Skin of body (tissue), 2 donors: ENCODE data around the gene FGGY. TPM values are rescaled to one million over a fixed set of nuclear protein-coding genes. Genes with fewer than 3 reads are reported as not detected.
A peak's percentile ranks its signal among the peaks of the same experiment; 100 is the strongest.
"Not testable (repeated sequence)": the region's sequence is repeated elsewhere in the genome, so short reads cannot be mapped to it uniquely, and the experiment has no call there.

Experiments used
- DNase-seq: peaks from one replicate; lab custom pipeline; 2025; lab: John Stamatoyannopoulos, UW
- total RNA-seq: library from RNA; depleted of rRNA; stranded (reverse); fragments of >200 nt; gene quantifications from one replicate; pipeline ENCODE4 v1.2.3, GENCODE V29; 2014

The FGGY gene
- total RNA-seq, 1 donor from 2014 or later = 24.9 TPM

DNA sequence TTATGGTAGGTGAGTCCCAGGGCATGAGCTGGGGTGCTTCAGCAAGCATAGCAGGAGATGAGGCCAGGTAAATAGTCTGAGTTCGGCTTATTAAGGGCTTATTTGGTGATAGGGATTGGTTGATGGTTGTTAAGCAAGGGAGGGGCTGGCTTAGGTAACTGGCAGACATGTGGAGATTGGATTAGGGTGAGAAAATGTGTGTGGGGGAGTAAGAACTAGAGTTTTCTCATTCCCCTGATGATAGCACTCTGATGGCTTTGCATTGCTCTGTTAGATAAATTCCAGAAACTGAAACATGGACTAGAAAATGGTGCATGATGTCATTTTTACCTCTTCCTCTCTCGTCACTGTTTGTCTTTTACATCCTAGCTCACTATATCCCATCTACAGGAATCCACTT lies 53.6 kb downstream of the FGGY start:
- no peak for DNase-seq

DNA sequence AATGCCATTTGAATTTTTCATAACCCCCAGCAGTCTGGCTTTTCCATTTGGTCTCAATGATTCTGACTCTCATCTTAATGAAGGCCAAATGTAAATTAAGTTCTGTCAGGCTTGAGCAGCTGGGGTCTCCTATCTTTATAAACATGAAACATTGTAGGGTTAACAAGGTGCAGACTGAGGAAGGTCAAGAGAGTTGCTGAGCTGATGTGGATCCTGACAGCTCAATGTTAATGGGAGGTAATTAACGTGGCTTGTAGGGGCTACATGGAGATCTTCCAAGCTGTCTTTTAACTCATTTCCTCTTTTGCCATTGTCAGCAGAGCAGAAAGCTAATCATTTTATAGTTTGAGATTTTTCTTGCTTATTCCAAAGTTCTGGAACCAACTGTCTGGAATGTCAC lies 55.2 kb downstream of the FGGY start:
- DNase-seq = no peak

DNA sequence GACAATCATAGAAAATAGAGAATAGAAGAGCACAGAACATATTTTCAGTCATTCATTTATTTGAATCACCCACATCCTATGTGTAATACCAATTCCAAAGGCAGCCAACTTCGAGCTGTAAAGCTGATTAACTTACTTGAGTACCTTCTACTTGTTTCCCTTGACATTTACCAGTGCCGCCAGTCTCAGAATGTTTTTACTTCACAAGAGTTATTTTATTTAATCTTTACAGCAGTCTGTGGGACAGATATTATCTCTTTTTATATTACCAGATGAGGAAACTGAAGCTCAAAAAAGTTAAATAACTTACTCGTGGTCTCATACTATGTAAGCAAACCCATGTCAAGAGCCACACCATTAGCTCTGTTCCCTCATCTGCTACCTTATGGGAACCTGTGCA lies 56.6 kb downstream of the FGGY start:
- DNase-seq = no peak

DNA sequence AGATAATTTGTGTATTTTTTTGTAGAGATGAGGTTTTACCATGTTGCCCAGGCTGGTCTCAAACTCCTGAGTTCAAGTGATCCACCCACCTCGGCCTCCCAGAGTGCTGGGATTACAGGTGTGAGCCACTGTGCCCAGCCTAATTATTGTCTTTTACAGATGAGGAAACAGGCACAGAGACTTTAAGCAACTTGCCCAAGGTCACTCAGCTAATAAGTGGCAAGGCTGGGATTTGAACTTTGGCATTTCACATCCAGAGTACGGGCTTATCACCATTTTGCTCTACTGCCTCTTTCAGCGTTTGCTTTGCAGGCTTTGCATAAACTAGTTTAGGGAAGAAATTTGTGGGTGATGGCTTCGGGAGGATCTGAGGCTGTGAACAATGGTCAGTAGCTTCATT lies 57.3 kb downstream of the FGGY start:
- not testable (repeated sequence) for DNase-seq

DNA sequence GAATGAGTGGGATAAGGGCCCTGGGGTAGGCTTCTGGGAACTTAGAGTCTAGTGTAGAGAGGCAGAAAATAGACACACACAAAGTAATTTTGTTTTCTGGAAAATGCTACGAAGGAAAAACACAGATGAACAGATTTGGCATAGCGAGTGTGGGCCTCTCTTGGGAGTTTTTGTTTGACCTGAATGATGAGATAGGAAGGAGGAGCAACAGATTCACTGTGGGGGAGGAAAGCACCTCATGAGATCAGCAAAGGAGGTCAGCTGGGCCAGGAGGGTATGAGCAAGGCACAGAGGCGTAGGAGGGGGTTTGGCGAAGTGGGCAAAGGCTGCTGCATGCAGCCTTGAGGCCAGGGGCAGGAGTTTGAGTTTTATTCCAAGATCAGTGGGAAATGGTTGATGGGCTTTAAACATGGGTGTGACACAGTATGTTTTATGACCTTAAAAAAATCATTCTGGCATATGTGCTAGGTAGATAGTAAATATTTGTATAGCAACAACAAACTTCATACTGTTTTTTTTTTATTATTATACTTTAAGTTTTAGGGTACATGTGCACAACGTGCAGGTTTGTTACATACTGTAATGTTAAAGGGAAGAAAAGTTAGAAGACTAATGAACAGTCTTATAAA lies 57.9 kb downstream of the FGGY start:
- no peak for DNase-seq

DNA sequence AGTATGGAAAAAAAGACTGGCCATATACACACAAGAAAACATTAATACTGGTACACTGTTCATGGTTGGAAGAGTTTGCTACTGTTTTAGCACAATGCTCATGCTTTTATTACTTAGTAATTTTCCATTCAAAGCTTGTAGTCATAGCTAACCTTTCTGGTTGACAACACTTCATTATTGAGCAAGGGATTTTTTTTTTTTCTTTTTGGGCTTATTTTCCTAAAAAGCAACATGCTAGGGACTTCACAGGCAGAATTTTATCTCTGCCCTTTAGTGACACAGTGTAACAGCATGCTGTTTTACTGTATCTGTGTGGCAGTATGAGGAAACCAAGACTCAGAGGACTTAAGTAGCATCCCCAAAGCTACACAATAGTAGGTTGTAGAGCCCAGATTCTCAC lies 58.5 kb downstream of the FGGY start:
- DNase-seq = no peak

DNA sequence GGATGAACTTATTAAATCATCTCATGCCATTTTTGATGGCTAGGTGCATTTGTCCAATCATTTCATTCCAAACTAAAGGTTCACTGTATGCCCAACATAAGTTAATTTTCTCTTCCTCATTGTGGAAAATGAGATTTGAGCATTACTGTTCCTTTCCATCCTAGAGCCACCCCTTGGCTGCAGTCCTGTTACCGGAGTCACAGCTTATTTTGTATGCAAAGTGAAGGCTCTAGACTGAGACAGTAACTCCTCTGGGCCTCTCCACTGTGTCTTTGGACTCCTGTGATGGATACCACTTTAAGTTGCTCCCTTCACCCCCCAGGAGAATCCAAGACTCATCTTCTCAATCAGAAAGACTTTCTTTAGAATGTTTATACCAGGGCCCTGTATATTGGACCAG lies 59.7 kb downstream of the FGGY start:
- DNase-seq = no peak

DNA sequence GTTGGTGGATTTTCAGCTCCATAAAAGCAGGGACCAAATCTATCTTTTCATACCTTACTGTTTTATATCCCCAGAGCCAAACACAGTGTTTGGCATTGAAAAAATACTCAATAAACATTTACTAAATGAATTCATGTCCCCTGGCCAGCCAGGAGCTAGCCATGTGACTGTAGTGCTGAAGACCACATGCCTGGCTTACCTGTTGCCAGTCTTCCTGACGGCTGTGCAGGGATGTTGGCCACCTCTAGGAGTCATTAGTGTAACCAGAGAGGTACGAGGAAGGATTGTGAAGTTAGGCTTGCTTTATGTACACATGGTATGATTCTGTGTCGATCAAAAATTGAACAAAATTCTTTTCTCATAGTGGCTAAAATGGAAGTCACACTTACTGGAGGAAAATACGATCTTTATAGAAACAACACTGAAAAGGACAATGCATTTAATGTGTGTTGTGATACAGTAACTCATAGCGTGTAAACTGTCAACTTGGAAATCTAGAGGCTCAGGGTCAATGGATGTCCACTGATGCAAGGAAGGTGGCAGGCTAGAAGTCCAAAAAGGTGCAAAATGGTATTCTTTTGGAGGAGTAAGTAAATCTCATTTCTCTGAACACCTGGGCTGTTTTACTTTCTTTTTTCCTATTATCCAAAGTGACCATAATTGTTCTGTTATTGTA lies 60.9 kb downstream of the FGGY start:
- no peak for DNase-seq

DNA sequence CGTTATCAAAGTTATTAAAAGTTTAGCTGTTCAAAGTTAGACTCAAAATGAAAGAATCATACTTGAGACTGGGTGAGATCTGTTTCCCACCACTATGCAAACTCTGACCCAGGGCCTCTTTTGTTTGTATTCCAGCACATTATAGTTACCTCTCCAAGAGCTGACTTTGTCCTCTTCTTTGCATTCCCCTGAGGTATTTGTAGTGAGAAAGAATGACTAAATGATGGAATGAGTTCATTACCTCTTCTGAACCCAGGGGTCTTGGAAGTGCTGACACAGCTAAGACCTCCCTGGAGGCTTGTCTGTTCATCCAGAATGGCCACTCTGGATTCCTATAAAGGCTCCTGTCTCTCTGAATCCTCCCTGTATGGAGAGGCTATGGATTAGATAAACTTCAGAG lies 62.4 kb downstream of the FGGY start:
- no peak for DNase-seq

DNA sequence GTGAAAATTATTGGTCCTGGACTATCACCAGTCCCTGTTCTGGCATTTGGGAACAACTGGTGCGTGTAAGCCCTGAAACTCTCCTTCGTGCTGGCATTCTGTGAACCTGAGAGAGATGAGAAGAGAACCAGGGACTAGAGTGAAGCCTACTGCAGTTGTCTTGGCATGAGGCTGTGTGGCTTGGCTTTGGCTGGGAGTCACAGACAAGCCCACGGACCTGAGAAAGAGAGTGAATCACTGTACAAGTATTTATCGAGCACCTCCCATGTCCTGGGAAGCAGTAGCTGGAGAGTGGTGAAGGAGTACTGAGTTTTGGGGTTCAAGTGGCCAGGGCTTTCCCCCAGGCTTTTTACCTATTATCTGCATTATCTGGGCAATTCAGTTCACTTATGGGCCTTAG lies 63.3 kb downstream of the FGGY start:
- DNase-seq = no peak

DNA sequence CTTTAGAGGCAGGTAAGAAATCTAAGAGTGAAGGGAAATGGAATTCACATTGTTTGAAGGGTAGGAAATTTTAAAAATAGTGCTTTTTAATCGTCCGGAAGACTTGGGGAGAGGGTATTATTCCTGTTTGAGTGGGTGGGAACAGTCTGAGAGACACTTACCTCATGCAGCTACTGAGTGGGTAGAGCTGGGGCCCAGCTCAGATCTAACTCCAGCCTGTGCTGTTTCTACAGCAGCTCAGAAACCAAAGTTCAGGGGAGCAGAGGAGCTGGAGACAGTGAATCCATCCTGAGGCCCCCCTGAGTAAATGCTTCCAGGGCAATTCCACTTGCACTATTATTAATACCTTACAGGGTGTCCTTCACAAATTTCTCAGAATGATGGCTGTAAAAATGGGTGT lies 63.8 kb downstream of the FGGY start:
- DNase-seq = no peak

DNA sequence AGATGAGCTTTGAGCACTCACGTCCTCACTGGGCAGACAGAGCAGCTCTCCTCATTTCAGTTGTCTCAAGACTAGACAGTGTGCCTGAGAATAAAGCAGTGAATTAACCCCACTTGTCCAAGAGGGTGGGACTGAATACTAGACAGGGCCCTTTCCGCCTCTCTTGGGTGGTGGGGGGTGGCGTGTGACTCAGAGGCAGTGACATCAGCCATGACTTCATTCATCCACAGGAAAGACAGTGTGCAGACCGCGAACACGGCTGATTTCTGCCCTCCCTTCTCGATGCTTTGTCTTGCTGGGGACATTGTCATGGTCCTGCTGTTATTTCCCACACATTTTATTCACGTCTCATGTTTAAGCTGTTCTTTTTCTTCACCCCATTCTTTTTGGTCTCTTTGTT lies 64.9 kb downstream of the FGGY start:
- DNase-seq = no peak

DNA sequence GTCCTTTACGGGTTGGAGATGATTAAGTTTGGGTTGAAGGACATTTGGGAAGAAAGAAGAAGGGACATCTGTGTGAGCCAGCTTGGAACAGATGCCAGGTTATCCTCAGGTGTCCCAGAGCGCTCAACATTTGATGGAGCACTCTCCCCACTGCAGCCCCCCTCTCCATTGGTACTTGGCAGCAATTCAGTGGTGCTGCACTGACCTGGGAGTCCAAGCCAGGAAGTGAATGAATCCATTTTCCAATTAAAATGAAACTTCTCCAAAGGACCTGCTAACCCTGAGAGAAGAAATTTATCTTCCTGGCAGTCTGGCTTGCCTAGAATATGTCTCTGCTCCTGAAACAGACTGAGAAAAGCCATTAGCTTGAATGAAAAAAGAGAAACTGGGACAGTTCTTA lies 67.1 kb downstream of the FGGY start:
- DNase-seq = no peak

DNA sequence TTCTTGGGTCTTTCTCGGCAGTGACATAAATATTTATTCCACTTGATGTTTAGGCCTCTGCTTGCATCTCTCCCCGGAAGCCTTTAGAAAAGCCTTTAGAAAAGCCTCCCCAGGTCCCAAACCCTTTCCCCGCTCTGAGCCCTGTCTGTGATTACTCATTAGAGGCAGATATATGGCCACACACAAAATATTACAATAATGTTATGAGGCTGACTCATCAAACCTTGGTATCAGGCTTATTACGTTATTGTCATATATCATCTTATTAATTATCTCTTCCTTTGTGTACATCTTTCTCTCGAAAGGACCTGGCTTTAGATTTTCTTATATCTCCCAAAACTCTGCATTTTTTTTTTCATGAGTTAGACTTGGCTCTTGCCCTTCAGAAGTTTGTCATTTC lies 69.5 kb downstream of the FGGY start:
- no peak for DNase-seq

DNA sequence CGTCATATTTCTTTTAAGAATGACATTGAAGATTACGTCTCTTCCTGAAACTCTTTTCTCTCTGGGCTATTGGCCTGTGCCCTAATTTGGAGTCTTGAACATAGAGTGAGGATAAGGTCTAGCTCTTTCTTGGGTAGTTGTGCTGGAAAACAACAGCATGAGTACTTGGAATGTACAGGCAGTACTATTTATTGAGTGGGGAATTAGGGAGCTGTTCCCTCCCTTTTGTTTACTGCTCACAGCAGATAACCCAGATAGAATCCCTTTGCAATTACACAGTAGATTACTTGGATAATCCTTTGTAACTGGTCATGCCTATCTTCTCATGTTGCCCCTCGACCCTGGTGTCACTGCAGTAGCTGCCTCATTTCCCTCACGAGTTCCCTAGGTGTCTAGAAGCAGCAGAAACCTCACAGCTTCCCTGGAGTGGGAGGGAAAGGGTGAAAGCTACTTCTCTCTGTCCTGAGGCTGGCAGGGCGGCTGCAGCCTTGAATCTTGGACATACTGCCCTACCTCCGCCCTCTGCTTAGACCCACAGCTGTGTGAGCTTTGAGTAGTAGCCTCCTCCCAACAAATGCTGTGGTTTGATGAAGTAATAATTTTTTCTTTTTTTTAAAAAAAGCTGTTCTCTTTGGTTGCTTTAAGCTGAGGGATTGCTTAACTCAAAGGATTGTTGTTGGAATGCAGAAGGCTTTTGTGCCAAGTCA lies 70.6 kb downstream of the FGGY start:
- peak; percentile 74 for DNase-seq

DNA sequence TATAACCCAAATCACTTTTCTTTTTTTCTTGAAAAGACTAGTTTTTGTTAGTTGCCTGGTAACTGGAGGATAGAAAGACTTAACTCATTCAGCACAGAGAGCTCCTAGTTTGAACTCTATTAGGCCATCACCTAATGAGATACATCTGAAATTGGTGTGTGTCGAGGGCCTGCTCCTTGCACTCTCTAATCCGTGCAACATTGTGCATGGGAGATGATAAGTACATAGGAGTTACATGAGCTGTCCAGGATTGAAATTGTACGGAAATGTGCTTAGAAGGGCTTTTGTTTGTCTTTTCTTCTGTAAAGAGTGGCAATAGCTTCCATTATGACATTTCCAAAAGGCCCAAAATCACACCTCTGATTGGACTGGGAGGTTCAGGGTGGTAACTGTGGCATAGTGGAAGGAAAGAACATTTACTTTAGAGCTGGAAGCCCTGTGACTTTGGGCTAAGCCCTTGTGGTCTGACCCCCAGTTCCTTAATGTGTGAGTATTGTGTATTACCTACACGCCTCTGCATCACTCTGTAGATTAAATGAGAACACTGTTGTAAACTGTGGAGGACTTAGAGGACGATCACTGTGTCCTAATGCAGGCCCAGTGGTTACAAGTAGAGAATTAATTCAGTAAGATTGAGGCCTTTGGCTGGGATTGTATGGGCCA lies 71.2 kb downstream of the FGGY start:
- no peak for DNase-seq

DNA sequence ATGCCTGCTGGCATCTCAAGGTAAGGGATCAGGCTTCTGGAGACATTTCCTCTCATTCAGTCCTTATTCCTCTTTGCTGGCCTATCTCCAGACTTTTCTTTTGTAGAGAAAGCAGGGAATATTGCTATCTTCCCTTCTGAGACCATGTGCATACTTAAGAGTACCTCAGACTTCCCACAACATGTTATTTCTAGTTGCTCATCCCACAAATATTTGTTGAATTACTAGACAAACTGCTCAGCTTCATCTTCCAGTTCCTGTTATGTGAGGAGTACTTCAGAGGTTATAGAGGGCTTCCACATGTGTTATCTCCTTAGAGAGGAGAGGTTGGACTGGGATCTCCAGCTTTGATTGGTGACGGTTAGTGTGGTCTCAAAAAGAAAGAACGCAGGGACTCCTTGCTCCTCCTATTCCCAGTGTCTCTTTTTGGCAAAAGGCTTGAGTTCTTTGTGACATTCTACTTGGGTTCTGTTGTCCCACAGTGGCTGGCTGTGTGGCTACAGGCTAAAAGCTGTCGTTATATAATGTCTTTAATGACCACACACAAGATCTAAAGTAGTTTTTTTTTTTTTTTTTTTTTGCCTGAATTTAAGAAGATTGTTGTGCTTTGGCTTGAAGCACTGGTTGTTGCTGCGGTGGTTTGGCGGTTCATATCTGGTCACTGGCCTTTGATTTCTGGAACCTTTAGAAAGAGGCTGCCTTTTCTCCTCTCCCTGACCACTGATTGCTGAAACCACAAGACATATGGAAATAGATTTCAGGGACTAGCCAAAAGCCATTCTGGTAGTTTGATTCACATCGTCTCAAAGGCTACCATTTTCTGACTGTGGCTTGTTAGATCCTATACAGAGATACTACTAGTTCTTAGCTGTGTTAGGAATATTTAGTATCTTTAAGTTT lies 78.7 kb downstream of the FGGY start:
- peak; percentile 56 for DNase-seq

DNA sequence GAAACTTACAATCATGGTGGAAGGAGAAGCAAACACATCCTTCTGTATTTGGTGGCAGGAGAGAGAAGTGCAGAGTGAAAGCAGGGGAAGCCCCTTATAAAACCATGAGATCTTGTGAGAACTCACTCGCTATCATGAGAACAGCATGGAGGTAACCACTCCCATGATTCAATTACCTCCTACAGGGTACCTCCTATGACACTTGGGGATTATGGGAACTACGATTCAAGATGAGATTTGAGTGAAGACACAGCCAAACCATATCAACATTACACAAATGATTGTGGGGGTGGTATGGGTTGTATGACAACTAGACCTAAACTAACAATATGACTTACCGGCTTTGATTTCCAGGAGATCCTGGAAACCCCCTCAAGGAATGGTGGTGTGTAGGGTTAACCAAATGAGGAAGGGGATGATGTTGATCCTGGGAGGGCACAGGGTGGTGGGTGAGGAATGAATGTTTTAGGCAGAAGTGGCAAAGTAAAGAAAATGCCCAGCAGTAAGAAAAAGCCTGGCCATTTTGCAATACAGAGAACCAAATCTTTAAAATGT lies 80.5 kb downstream of the FGGY start:
- no peak for DNase-seq

DNA sequence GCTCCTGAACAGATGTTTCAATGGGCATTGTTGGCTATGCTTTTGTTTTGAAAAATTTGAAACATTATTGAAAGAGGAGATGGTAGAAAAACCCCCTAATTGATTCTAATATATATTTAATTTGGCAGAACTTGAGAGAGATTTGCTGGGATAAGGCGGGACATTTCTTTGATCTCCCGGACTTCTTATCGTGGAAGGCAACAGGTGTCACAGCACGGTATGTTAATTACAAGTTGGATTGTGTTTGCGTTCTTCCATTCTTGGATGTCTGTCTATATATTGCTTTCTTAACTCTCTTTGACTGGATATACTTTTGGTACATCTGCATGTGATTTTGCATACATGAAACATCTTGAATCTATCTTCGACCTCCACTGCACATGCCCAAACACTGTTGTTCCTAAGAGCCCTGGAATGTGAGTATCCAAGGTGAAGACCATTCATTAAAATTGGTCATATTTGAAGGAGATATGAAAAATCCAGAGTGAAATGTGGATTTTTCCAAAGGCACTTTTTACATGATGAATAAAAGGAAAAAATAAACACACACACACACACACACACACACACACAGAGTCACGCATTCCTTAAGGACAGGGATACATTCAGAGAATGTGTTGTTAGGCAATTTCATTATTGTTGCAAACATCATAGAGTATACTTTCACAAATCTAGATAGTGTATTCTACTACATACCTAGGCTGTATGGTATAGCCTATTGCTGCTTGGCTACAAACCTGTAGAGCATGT lies 81.9 kb downstream of the FGGY start:
- no peak for DNase-seq

DNA sequence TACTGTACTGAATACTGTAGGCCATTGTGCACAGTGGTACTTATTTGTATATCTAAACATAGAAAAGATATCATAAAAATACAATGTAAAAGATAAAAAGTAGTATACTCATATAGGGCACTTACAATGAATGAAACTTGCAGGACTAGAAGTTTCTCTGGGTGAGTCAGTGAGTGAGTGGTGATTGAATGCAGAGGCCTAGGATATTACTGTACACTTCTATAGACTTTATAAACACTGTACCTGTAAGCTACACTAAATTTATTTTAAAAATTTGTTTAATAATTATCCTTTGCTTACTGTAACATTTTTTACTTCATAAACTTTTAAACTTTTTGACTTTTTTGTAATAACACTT lies 82.5 kb downstream of the FGGY start:
- DNase-seq = no peak
